ENCODE results near the gene CTNNA1. TPM values are rescaled to one million over a fixed set of nuclear protein-coding genes. Genes with fewer than 3 reads are reported as not detected.

The CTNNA1 gene
- polyA plus RNA-seq, 1 donor (not counting 4 experiments of a cell fraction or from before 2014, with no cell fraction given): 119 TPM

DNA sequence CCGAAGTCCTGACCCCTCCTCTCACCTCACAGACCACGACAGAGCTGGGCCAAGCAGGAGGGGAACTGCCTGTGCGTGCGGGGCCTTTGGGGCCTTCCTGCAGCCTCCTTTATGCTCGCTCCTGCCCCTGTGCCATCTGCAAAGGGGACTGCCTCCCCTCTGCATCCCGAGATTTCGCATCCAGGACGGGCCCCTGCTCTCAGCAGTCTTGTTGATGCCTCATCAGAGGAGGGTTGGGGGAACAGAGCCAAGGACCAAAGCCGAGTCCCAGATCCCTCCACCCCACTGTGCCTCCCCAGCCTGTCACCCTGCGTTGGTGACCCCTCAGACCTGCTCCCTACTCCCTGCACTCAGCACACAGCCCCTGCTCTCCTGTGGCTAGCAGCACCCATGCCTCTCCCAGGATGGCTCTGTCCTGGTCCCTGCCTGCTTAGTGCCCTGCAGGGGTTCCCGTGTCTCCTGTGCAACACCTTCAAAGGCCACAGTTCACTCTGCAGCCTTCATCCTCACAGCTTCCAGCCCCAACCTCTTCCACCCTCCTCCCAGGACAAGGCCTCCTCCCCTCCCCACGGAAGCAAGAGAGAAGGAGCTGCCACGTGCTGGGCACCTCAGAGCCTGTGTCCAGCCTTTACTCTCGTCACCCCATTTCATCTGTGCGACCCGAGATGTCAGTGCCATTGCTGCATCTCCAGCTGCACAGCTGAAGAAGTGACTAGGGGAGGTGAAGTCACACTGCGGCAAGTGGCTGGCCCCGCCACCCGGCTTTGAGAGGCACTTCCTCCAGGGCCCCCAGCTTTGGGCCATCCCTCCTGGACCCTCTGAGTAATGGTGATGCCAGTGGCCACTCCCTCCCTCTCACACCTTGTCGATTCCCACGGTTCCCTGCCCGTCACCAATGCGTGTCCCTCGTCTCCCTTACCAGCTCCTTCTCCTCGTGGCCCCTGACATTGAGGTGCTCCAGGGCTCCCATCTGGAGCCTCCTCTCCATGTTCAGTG, 184.5 kb downstream of the CTNNA1 start:
- no peak for FAIRE-seq
- no peaks in the 10 kb centered on the region for H3K4me1 ChIP-seq (ENCODE audit: control insufficient read depth, extremely low read depth, insufficient read depth, low read length)
- H3K9me1 ChIP-seq (ENCODE audit: control insufficient read depth, extremely low read depth, insufficient read depth, low read length): no peaks in the 10 kb centered on the region
- no peak overlapping the region for H3K4me2 ChIP-seq (ENCODE audit: control insufficient read depth, extremely low read depth, insufficient read depth, low read depth, low read length)
- dilution Hi-C loops (cut with MboI; ENCODE audit: extremely low pct_ligation_motif_present, low sequenced_read_pairs): no loop called here
- no peak overlapping the region for H3K9ac ChIP-seq (ENCODE audit: control insufficient read depth, extremely low read depth, insufficient read depth, low read length)
- H2AFZ ChIP-seq (ENCODE audit: control insufficient read depth, low read length): no peak overlapping the region
- TF ChIP-seq EZH2 (IDR thresholded peaks at IDR 0.05; ENCODE audit: low read length): no peak
- TF ChIP-seq, protein P1, sequence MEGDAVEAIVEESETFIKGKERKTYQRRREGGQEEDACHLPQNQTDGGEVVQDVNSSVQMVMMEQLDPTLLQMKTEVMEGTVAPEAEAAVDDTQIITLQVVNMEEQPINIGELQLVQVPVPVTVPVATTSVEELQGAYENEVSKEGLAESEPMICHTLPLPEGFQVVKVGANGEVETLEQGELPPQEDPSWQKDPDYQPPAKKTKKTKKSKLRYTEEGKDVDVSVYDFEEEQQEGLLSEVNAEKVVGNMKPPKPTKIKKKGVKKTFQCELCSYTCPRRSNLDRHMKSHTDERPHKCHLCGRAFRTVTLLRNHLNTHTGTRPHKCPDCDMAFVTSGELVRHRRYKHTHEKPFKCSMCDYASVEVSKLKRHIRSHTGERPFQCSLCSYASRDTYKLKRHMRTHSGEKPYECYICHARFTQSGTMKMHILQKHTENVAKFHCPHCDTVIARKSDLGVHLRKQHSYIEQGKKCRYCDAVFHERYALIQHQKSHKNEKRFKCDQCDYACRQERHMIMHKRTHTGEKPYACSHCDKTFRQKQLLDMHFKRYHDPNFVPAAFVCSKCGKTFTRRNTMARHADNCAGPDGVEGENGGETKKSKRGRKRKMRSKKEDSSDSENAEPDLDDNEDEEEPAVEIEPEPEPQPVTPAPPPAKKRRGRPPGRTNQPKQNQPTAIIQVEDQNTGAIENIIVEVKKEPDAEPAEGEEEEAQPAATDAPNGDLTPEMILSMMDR (optimal IDR thresholded peaks at IDR 0.05 in 1 of 3, IDR thresholded peaks at IDR 0.05 in 1 of 3, conservative IDR thresholded peaks at IDR 0.05 in 1 of 3; ENCODE audit: extremely low read depth in 1 of 3, insufficient read depth in 2 of 3, low read length in 3 of 3): no peak
- H3K4me3 ChIP-seq (ENCODE audit: control insufficient read depth in 2 of 3, extremely low read depth in 1 of 3, insufficient read depth in 2 of 3, low read depth in 1 of 3, low read length in 3 of 3): no peak overlapping the region
- H3K36me3 ChIP-seq (ENCODE audit: control insufficient read depth in 2 of 2, extremely low read depth in 1 of 2, insufficient read depth in 2 of 2, low read length in 2 of 2): peaks cover 7 to 13% of the 10 kb centered on the region in 2 experiments
- H3K9me3 ChIP-seq (ENCODE audit: control insufficient read depth, low read depth, low read length): no peaks in the 10 kb centered on the region
- H3K79me2 ChIP-seq (ENCODE audit: control insufficient read depth, insufficient read depth, low read length): no peaks in the 10 kb centered on the region
- H3K27me3 ChIP-seq (ENCODE audit: control insufficient read depth, extremely low read depth, insufficient read depth, low read length): no peaks in the 10 kb centered on the region
- no peaks in the 10 kb centered on the region for H4K20me1 ChIP-seq (ENCODE audit: control insufficient read depth, extremely low read depth, insufficient read depth, low read length)
- no peak for DNase-seq (ENCODE audit: low read depth, low spot score)
- no peak overlapping the region for H3K27ac ChIP-seq (ENCODE audit: control insufficient read depth, insufficient read depth, low read length)

GRCh38 chr5:138938526-138938925, 185.3 kb downstream of the CTNNA1 start:
- dilution Hi-C loops (cut with MboI; ENCODE audit: extremely low pct_ligation_motif_present, low sequenced_read_pairs): no loop called here
- Histone ChIP-seq H3K4me3 (ENCODE audit: control insufficient read depth in 2 of 3, extremely low read depth in 1 of 3, insufficient read depth in 2 of 3, low read depth in 1 of 3, low read length in 3 of 3) (no peak overlapping the region), H3K27me3 (ENCODE audit: control insufficient read depth, extremely low read depth, insufficient read depth, low read length) (no peaks in the 10 kb centered on the region), H4K20me1 (ENCODE audit: control insufficient read depth, extremely low read depth, insufficient read depth, low read length) (no peaks in the 10 kb centered on the region), H3K9me3 (ENCODE audit: control insufficient read depth, low read depth, low read length) (no peaks in the 10 kb centered on the region), H3K4me2 (ENCODE audit: control insufficient read depth, extremely low read depth, insufficient read depth, low read depth, low read length) (no peak overlapping the region), H3K27ac (ENCODE audit: control insufficient read depth, insufficient read depth, low read length) (no peak overlapping the region), H3K9ac (ENCODE audit: control insufficient read depth, extremely low read depth, insufficient read depth, low read length) (no peak overlapping the region), H3K9me1 (ENCODE audit: control insufficient read depth, extremely low read depth, insufficient read depth, low read length) (no peaks in the 10 kb centered on the region), H2AFZ (ENCODE audit: control insufficient read depth, low read length) (no peak overlapping the region), H3K36me3 (ENCODE audit: control insufficient read depth in 2 of 2, extremely low read depth in 1 of 2, insufficient read depth in 2 of 2, low read length in 2 of 2) (peaks cover 5 to 11% of the 10 kb centered on the region in 2 experiments), H3K4me1 (ENCODE audit: control insufficient read depth, extremely low read depth, insufficient read depth, low read length) (no peaks in the 10 kb centered on the region), H3K79me2 (ENCODE audit: control insufficient read depth, insufficient read depth, low read length) (no peaks in the 10 kb centered on the region)
- no peak for TF ChIP-seq EZH2 (IDR thresholded peaks at IDR 0.05; ENCODE audit: low read length)
- TF ChIP-seq, protein P1 (optimal IDR thresholded peaks at IDR 0.05 in 1 of 3, IDR thresholded peaks at IDR 0.05 in 1 of 3, conservative IDR thresholded peaks at IDR 0.05 in 1 of 3; ENCODE audit: extremely low read depth in 1 of 3, insufficient read depth in 2 of 3, low read length in 3 of 3): no peak
- FAIRE-seq: no peak
- no peak for DNase-seq (ENCODE audit: low read depth, low spot score)

All from keratinocyte (primary cell).